HG03103 (cell line): Measurements from ENCODE around the gene ZFP62.
"Not testable (repeated sequence)": the region's sequence is repeated elsewhere in the genome, so short reads cannot be mapped to it uniquely, and the experiment has no call there.

Experiments
- ATAC-seq: cut with Tn5 transposase; IDR thresholded peaks from one replicate; pipeline ENCODE4 v1.9.1; 2021; ENCODE audit warnings: low read depth; ENCODE audit not compliant: unreplicated experiment

Gene ZFP62

DNA sequence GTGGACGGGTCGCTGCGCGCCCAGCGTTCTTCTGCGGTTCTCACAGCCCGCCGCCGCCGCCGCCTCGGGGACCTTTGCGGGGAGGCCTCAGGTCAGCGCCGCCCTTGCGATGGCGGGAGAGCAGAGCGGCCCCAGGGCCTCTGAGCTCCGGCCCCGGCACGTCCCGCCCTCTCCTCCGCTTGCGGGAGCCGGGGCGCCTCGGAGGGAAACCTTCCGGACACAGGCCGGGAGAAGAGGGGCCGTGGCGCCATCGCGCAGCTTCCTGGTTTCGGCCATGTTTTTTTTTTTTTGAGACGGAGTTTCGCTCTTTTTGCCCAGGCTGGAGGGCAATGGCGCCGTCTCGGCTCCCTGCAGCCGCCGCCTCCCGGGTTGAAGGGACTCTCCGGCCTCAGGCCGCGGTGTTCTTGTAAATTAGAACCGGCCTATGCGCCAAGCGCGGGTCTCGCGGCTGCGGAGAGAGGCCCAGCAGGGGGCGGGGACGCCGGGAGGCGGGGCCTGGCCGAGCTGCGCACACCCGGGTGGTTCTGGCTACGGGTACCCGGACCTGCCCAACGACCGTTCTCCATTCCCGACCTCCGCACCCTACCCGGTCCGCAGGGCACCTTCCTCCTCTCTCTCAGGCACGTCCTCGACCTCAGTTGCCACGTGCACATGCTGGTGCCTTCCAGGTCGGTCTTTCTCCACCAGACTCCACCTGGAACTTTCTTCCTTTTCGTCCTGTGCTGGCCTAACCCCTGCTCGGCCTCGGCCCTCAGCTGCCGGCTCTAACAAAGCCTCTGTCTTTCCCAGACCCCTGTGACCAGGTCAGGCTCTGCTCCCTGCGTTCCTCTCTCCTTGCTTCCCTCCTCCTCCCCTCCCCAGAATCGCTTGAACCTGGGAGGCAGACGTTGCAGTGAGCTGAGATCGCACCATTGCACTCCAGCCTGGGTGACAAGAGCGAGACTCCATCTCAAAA, 29.7 kb downstream of the ZFP62 start:
- ATAC-seq = peak; percentile 50

GRCh38 chr5:180830253-180831138, 30.6 kb downstream of the ZFP62 start:
- peak; percentile 36 for ATAC-seq

- no peak for ATAC-seq
Observed at GRCh38 chr5:180829726-180830125, 31.4 kb downstream of the ZFP62 start.

GRCh38 chr5:180828756-180829531, 32.1 kb downstream of the ZFP62 start:
- not testable (repeated sequence) for ATAC-seq

DNA sequence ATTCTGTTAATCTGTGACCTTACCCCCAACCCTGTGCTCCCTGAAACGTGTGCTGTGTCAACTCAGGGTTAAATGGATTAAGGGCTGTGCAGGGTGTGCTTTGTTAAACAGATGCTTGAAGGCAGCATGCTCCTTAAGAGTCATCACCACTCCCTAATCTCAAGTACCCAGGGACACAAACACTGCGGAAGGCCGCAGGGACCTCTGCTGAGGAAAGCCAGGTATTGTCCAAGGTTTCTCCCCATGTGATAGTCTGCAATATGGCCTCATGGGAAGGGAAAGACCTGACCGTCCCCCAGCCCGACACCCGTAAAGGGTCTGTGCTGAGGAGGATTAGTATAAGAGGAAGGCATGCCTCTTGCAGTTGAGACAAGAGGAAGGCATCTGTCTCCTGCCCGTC, 33.7 kb downstream of the ZFP62 start:
- ATAC-seq = not testable (repeated sequence)

DNA sequence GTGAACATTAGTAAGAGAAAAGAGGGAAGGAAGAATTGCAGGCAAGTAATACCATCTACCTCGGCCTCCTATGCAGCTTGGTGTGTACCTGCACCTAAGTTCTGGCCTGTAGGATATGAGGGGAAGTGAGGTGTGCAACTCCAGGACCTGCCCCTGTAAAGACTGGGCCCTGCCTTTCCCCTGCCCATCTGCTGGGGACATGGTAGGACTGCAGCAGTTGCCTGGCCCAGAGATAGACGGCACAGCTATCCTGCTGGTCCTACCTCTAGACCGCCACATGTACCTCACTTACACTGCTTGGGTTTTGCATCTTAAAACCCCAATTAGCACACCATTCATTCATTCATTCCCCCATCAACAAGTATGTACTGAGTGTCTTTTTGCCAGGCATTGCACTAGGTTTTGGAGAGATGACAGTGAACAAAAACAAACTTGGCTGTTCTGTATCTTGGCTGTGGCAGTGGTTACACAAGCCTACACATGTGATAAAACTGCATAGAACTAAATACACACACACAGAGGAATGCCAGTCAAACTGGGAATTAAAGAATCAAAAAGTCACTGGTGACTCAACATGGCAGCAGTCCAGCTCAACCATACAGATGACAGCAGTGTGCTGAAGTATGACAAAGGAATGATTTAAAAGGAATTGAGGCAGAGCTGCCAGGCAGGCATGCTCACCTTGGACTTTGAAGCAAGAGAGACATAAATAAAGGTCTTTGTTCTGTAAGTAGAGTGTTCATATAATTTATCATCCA, 35.1 kb downstream of the ZFP62 start:
- ATAC-seq = no peak

GRCh38 chr5:180824630-180825476, 36.2 kb downstream of the ZFP62 start:
- no peak for ATAC-seq

GRCh38 chr5:180823940-180824629, 37.0 kb downstream of the ZFP62 start:
- no peak for ATAC-seq

GRCh38 chr5:180823346-180823745, 37.7 kb downstream of the ZFP62 start:
- ATAC-seq = no peak

- ATAC-seq = no peak
Observed at GRCh38 chr5:180821538-180821937, 39.5 kb downstream of the ZFP62 start.

GRCh38 chr5:180820788-180821321, 40.2 kb downstream of the ZFP62 start:
- ATAC-seq = no peak

GRCh38 chr5:180818677-180819341, 42.3 kb downstream of the ZFP62 start:
- no peak for ATAC-seq

- no peak for ATAC-seq
Observed at GRCh38 chr5:180817893-180818674, 43.0 kb downstream of the ZFP62 start.

DNA sequence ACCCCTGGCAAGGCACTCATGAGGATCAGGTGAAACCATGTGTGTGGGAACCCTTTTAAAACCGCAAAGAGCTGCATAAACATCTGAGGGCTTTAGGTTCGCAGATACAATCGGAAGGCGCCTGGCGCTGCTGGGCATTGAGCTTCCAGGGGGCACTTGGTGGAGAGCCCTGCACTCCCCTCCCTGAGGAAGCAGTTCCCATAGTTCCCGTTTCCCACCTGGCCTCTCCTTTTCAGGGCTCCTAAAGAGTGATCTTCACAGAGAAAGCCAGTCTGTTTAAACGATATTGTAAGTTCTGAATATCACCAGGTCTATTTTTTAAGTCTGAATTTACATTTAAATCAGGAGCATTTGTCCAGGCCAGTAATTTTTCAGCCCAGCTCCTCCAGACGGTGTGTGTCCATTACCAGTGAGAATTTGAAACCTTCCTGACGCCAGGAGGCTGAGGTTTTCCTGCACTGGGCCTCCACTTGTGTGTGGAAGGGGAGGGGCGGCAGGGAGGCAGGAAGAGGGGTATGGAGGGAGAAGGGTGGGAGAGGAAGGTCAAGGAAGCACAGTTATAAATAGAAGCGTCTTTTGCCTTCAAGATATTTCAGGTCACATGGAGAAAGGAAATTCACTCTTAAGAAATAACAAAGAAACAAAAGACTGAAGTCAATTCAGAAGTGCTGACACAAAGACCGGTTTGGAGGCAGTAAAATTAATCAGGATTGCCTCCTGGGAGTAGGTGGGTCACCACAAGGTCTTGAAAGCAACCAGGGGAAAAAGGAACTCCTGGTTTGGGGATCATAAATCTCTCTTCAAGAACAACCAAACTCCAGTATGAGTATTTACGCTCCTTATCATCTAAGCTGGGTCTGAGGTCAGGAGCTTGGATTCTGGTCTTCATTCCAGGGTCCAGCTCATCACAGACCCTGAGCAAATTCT, 44.2 kb downstream of the ZFP62 start:
- ATAC-seq = no peak

DNA sequence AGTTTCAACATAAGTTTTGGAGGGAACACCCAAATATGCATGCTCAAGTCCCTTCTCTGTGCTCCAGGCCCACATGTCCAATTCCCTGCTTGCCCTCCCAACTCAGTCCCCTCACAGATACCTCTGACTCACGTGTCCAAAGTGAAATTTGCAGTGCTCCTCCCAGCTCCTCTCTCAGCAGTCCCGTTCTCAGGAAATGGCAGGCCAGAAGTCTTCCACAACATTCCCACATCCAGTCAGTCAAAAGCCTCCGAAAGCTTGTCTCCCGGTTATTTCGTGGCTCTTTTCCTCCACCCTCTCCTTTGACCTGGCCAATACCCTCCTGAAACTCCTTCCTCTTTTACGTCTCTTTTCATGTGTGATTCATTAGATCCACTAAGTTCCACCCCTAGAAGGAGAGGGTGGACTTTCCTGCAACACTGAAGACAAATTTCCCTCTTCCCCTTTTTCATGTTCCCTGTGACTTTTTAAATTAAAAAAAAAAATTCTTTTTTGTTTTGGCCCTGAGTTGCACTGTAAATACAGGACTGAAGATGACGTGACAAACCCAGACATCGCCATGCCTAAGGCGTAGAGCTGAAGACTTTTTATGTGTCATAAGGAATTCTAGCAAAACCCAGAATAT, 45.7 kb downstream of the ZFP62 start:
- ATAC-seq = no peak
